ENCODE measurements around the gene NADK2.

Gene NADK2

DNA sequence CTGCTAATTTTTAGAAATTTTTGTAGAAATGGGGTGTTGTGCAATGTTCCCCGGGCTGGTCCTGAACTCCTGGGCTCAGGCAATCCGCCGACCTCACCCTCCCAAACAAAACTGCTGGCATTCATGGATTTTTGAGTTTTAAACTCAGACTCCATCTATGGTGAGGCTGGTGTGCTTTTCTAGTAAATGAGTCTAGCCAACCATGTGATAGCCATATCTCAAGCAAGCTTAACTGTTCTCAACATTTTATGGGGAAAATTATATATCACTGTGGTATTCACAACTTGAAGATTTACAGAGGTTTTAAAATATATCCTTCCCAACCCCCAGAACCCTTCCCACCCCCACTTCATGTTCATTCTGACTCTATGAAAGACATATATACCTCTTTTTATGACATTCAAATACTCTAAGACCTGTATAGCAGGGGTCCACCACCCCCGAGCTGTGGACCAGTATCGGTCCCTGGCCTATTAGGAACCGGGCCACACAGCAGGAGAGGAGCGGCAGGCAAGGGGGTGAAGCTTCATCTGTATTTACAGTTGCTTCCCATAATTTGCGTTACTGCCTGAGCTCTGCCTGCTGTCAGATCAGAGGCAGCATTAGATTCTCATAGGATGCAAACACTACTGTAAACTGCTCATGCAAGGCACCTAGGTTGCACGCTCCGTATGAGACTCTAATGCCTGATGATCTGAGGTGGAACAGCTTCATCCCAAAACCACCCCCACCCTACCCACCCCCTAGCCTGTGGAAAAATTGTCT is 4.5 kb upstream of the NADK2 start:
- DNase-seq (ENCODE audit: low read depth in 1 of 2, low spot score in 1 of 2), result no peak
- TF ChIP-seq POLR2AphosphoS5 (IDR thresholded peaks at IDR 0.05; ENCODE audit: low read depth) (no peak), SPI1 (IDR thresholded peaks at IDR 0.05; ENCODE audit: borderline replicate concordance, low read depth) (no peak), GABPA (IDR thresholded peaks at IDR 0.05; ENCODE audit: low read depth) (no peak)
- TF ChIP-seq, protein P1, sequence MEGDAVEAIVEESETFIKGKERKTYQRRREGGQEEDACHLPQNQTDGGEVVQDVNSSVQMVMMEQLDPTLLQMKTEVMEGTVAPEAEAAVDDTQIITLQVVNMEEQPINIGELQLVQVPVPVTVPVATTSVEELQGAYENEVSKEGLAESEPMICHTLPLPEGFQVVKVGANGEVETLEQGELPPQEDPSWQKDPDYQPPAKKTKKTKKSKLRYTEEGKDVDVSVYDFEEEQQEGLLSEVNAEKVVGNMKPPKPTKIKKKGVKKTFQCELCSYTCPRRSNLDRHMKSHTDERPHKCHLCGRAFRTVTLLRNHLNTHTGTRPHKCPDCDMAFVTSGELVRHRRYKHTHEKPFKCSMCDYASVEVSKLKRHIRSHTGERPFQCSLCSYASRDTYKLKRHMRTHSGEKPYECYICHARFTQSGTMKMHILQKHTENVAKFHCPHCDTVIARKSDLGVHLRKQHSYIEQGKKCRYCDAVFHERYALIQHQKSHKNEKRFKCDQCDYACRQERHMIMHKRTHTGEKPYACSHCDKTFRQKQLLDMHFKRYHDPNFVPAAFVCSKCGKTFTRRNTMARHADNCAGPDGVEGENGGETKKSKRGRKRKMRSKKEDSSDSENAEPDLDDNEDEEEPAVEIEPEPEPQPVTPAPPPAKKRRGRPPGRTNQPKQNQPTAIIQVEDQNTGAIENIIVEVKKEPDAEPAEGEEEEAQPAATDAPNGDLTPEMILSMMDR (IDR thresholded peaks at IDR 0.05; ENCODE audit: insufficient read depth, low read length), result no peak
- TF ChIP-seq, protein P2, sequence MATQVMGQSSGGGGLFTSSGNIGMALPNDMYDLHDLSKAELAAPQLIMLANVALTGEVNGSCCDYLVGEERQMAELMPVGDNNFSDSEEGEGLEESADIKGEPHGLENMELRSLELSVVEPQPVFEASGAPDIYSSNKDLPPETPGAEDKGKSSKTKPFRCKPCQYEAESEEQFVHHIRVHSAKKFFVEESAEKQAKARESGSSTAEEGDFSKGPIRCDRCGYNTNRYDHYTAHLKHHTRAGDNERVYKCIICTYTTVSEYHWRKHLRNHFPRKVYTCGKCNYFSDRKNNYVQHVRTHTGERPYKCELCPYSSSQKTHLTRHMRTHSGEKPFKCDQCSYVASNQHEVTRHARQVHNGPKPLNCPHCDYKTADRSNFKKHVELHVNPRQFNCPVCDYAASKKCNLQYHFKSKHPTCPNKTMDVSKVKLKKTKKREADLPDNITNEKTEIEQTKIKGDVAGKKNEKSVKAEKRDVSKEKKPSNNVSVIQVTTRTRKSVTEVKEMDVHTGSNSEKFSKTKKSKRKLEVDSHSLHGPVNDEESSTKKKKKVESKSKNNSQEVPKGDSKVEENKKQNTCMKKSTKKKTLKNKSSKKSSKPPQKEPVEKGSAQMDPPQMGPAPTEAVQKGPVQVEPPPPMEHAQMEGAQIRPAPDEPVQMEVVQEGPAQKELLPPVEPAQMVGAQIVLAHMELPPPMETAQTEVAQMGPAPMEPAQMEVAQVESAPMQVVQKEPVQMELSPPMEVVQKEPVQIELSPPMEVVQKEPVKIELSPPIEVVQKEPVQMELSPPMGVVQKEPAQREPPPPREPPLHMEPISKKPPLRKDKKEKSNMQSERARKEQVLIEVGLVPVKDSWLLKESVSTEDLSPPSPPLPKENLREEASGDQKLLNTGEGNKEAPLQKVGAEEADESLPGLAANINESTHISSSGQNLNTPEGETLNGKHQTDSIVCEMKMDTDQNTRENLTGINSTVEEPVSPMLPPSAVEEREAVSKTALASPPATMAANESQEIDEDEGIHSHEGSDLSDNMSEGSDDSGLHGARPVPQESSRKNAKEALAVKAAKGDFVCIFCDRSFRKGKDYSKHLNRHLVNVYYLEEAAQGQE (IDR thresholded peaks at IDR 0.05; ENCODE audit: insufficient replicate concordance, low read depth), result no peak
- Histone ChIP-seq H3K27me3 (ENCODE audit: insufficient read depth, poor library complexity, severe bottlenecking) (no peaks in the 10 kb centered on the region), H3K4me3 (replicated peaks; ENCODE audit: insufficient read depth, low read length) (no peak overlapping the region), H3K27ac (replicated peaks) (no peak overlapping the region)

DNA sequence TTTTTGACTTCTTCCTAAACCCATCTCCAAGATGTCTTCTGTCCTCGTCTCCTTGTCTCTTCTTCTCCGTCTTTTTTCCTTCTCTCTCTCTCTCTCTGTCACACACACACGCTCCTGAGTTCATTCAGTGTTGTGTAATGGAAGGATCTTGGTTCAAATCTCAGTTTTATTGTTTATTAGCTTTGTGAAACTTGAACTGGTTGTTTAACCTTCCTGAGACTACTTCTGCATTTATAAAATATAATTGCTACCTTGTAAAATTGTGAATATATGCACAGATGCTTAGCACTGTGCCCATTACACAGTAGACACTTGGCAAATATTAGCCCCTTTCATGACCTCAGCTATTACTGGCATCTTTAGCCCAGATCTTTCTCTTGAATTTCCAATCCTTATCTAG is 2.4 kb upstream of the NADK2 start:
- Histone ChIP-seq H3K27me3 (ENCODE audit: insufficient read depth, poor library complexity, severe bottlenecking) (no peaks in the 10 kb centered on the region), H3K4me3 (replicated peaks; ENCODE audit: insufficient read depth, low read length) (no peak overlapping the region), H3K27ac (replicated peaks) (no peak overlapping the region)
- TF ChIP-seq POLR2AphosphoS5 (IDR thresholded peaks at IDR 0.05; ENCODE audit: low read depth), result no peak
- no peak for TF ChIP-seq GABPA (IDR thresholded peaks at IDR 0.05; ENCODE audit: low read depth)
- TF ChIP-seq, protein P2 (IDR thresholded peaks at IDR 0.05; ENCODE audit: insufficient replicate concordance, low read depth), result no peak
- TF ChIP-seq, protein P1 (IDR thresholded peaks at IDR 0.05; ENCODE audit: insufficient read depth, low read length), result no peak
- no peak for TF ChIP-seq SPI1 (IDR thresholded peaks at IDR 0.05; ENCODE audit: borderline replicate concordance, low read depth)
- no peak for DNase-seq (ENCODE audit: low read depth in 1 of 2, low spot score in 1 of 2)

DNA sequence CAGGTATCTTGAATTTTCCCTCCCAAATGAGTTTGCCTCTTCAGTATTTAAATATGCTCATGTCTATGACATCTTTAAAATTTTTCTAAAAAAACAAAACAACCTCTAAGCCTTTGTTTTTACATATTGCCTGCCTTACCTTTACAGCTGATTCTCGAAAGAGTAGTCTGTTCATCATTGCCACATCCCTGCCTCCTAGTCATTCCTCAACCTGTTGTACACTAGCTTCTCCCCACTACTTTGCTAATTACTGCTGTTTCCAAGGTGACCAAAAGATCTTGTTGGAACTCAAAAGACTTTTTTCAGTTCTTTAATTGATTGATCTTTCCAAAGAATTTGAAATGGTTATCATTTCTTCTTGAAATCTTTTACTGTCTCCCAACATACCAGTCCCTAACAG is 1.9 kb upstream of the NADK2 start:
- DNase-seq (ENCODE audit: low read depth in 1 of 2, low spot score in 1 of 2), result no peak
- H3K27me3 ChIP-seq (ENCODE audit: insufficient read depth, poor library complexity, severe bottlenecking), result no peaks in the 10 kb centered on the region
- TF ChIP-seq, protein P2 (IDR thresholded peaks at IDR 0.05; ENCODE audit: insufficient replicate concordance, low read depth), result no peak
- TF ChIP-seq GABPA (IDR thresholded peaks at IDR 0.05; ENCODE audit: low read depth) (no peak), SPI1 (IDR thresholded peaks at IDR 0.05; ENCODE audit: borderline replicate concordance, low read depth) (no peak), POLR2AphosphoS5 (IDR thresholded peaks at IDR 0.05; ENCODE audit: low read depth) (no peak)
- TF ChIP-seq, protein P1 (IDR thresholded peaks at IDR 0.05; ENCODE audit: insufficient read depth, low read length), result no peak
- no peak overlapping the region for H3K27ac ChIP-seq (replicated peaks)
- H3K4me3 ChIP-seq (replicated peaks; ENCODE audit: insufficient read depth, low read length), result no peak overlapping the region

Measured in HL-60 (cell line).